ENCODE measurements around the gene FBXL3.

Gene FBXL3

GRCh38 chr13:76955661-76956060 is 71.3 kb downstream of the FBXL3 start:
- no peaks in the 10 kb centered on the region for H3K4me1 ChIP-seq (ENCODE audit: control insufficient read depth, insufficient read depth, low read length, poor library complexity, severe bottlenecking)
- no peaks in the 10 kb centered on the region for H3K36me3 ChIP-seq (ENCODE audit: control insufficient read depth, insufficient read depth, low read length)
- no peak overlapping the region for H3K27ac ChIP-seq (ENCODE audit: insufficient read depth, low read length, poor library complexity, severe bottlenecking)
- DNase-seq: no peak
- no peak overlapping the region for H3K4me3 ChIP-seq (ENCODE audit: insufficient read depth, low read depth, low read length, poor library complexity, severe bottlenecking)
- no peaks in the 10 kb centered on the region for H3K27me3 ChIP-seq (replicated peaks; ENCODE audit: control insufficient read depth, insufficient read depth, low read length, poor library complexity, severe bottlenecking)
- H3K9me3 ChIP-seq (ENCODE audit: control insufficient read depth, low read length): no peaks in the 10 kb centered on the region
